ENCODE measurements around the gene EIF1.

Gene EIF1

GRCh38 chr17:41657936-41658335, 30.7 kb upstream of the EIF1 start (continued):
- TF ChIP-seq SNAI2 (CRISPR knock-in tag; IDR thresholded peaks at IDR 0.05) = no peak
- no peak for TF ChIP-seq ISL1 (CRISPR knock-in tag; IDR thresholded peaks at IDR 0.05)
- TF ChIP-seq ZNF8 (CRISPR knock-in tag; IDR thresholded peaks at IDR 0.05) = no peak
- no peak for TF ChIP-seq TCF4 (CRISPR knock-in tag; IDR thresholded peaks at IDR 0.05; ENCODE audit: borderline replicate concordance)
- no peak for TF ChIP-seq ZNF70 (CRISPR knock-in tag; IDR thresholded peaks at IDR 0.05)

GRCh38 chr17:41658846-41659245, 29.8 kb upstream of the EIF1 start:
- no peak for TF ChIP-seq ZFP30 (CRISPR knock-in tag; IDR thresholded peaks at IDR 0.05)
- no peak for TF ChIP-seq TOX (CRISPR knock-in tag; IDR thresholded peaks at IDR 0.05; ENCODE audit: borderline replicate concordance)
- TF ChIP-seq, protein P1, sequence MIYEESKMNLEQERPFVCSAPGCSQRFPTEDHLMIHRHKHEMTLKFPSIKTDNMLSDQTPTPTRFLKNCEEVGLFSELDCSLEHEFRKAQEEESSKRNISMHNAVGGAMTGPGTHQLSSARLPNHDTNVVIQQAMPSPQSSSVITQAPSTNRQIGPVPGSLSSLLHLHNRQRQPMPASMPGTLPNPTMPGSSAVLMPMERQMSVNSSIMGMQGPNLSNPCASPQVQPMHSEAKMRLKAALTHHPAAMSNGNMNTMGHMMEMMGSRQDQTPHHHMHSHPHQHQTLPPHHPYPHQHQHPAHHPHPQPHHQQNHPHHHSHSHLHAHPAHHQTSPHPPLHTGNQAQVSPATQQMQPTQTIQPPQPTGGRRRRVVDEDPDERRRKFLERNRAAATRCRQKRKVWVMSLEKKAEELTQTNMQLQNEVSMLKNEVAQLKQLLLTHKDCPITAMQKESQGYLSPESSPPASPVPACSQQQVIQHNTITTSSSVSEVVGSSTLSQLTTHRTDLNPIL (CRISPR knock-in tag; IDR thresholded peaks at IDR 0.05; ENCODE audit: low read depth) = no peak
- TF ChIP-seq ESRRG (CRISPR knock-in tag; IDR thresholded peaks at IDR 0.05) = no peak
- no peak for TF ChIP-seq ARNTL (CRISPR knock-in tag; IDR thresholded peaks at IDR 0.05; ENCODE audit: borderline replicate concordance, low read depth)
- TF ChIP-seq, protein P2, sequence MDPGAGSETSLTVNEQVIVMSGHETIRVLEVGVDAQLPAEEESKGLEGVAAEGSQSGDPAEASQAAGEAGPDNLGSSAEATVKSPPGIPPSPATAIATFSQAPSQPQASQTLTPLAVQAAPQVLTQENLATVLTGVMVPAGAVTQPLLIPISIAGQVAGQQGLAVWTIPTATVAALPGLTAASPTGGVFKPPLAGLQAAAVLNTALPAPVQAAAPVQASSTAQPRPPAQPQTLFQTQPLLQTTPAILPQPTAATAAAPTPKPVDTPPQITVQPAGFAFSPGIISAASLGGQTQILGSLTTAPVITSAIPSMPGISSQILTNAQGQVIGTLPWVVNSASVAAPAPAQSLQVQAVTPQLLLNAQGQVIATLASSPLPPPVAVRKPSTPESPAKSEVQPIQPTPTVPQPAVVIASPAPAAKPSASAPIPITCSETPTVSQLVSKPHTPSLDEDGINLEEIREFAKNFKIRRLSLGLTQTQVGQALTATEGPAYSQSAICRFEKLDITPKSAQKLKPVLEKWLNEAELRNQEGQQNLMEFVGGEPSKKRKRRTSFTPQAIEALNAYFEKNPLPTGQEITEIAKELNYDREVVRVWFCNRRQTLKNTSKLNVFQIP (CRISPR knock-in tag; IDR thresholded peaks at IDR 0.05; ENCODE audit: borderline replicate concordance, low read depth) = no peak
- TF ChIP-seq PPARA (CRISPR knock-in tag; IDR thresholded peaks at IDR 0.05; ENCODE audit: borderline replicate concordance) = no peak
- no peak for TF ChIP-seq PATZ1 (CRISPR knock-in tag; IDR thresholded peaks at IDR 0.05; ENCODE audit: borderline replicate concordance)
- ATAC-seq = no peak

- no peak for ATAC-seq
- TF ChIP-seq TCF4 (CRISPR knock-in tag; IDR thresholded peaks at IDR 0.05; ENCODE audit: borderline replicate concordance) (no peak), ZFP3 (CRISPR knock-in tag; IDR thresholded peaks at IDR 0.05) (no peak), ZNF70 (CRISPR knock-in tag; IDR thresholded peaks at IDR 0.05) (no peak), ZC3H10 (CRISPR knock-in tag; IDR thresholded peaks at IDR 0.05) (no peak), TOX (CRISPR knock-in tag; IDR thresholded peaks at IDR 0.05; ENCODE audit: borderline replicate concordance) (no peak), OSR1 (CRISPR knock-in tag; IDR thresholded peaks at IDR 0.05) (no peak), GLIS3 (CRISPR knock-in tag; IDR thresholded peaks at IDR 0.05) (no peak), TSHZ2 (CRISPR knock-in tag; IDR thresholded peaks at IDR 0.05) (no peak), RARB (CRISPR knock-in tag; IDR thresholded peaks at IDR 0.05) (no peak)
- TF ChIP-seq, protein P2 (CRISPR knock-in tag; IDR thresholded peaks at IDR 0.05; ENCODE audit: borderline replicate concordance, low read depth) = no peak
- TF ChIP-seq, protein P3, sequence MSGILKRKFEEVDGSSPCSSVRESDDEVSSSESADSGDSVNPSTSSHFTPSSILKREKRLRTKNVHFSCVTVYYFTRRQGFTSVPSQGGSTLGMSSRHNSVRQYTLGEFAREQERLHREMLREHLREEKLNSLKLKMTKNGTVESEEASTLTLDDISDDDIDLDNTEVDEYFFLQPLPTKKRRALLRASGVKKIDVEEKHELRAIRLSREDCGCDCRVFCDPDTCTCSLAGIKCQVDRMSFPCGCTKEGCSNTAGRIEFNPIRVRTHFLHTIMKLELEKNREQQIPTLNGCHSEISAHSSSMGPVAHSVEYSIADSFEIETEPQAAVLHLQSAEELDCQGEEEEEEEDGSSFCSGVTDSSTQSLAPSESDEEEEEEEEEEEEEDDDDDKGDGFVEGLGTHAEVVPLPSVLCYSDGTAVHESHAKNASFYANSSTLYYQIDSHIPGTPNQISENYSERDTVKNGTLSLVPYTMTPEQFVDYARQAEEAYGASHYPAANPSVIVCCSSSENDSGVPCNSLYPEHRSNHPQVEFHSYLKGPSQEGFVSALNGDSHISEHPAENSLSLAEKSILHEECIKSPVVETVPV (CRISPR knock-in tag; IDR thresholded peaks at IDR 0.05) = no peak
Observed at GRCh38 chr17:41659427-41660212, 29.1 kb upstream of the EIF1 start.

Data from SK-N-SH treated with all-trans-retinoic acid at 6 μM for 48 hours (cell line).